Neural progenitor cell (in vitro differentiated cells): ENCODE results near the gene MAP2K7. TPM values are rescaled to one million over a fixed set of nuclear protein-coding genes. Genes with fewer than 3 reads are reported as not detected.

ENCODE experiments used
- DNase-seq: peaks from one replicate; pipeline ENCODE4 v3.0.0-alpha.2; 2016; ENCODE audit warnings: low spot score
- H2AFZ ChIP-seq: fragments of 200-600 bp; sonication (generic); replicated peaks from 2 replicates; pipeline ENCODE4 v1.6.1; 2016; ENCODE audit warnings: antibody characterized with exemption
- H3F3A ChIP-seq: fragments of 200-600 bp; sonication (generic); 2 replicates; pipeline ENCODE4 v1.6.1; 2016; ENCODE audit warnings: antibody characterized with exemption, low read depth
- H3K27ac ChIP-seq: fragments of 200-600 bp; sonication (generic); 2 replicates; pipeline ENCODE4 v1.5.1; 2016; ENCODE audit warnings: mild to moderate bottlenecking
- H3K27me3 ChIP-seq: fragments of 200-600 bp; sonication (generic); 2 replicates; pipeline ENCODE4 v1.6.1; 2016; ENCODE audit warnings: mild to moderate bottlenecking, moderate library complexity
- H3K36me3 ChIP-seq: fragments of 200-600 bp; sonication (generic); 2 replicates; pipeline ENCODE4 v1.5.1; 2016
- H3K4me1 ChIP-seq: fragments of 200-600 bp; sonication (generic); 2 replicates; pipeline ENCODE4 v1.6.1; 2016; ENCODE audit warnings: mixed run types
- H3K4me2 ChIP-seq: fragments of 200-600 bp; sonication (generic); 2 replicates; pipeline ENCODE4 v1.6.1; 2016
- H3K4me3 ChIP-seq: fragments of 200-600 bp; sonication (generic); 2 replicates; pipeline ENCODE4 v1.5.1; 2016
- H3K79me2 ChIP-seq: fragments of 200-600 bp; sonication (generic); 2 replicates; pipeline ENCODE4 v1.6.1; 2016; ENCODE audit warnings: low read depth
- H3K9ac ChIP-seq: fragments of 200-600 bp; sonication (generic); 2 replicates; pipeline ENCODE4 v1.6.1; 2016
- H3K9me3 ChIP-seq: fragments of 200-600 bp; sonication (generic); 2 replicates; pipeline ENCODE4 v1.5.1; 2016; ENCODE audit warnings: low read depth
- H4K20me1 ChIP-seq: fragments of 200-600 bp; sonication (generic); 2 replicates; pipeline ENCODE4 v1.6.1; 2016; ENCODE audit warnings: low read depth
- H3K27ac Mint-ChIP-seq: 3 replicates; pipeline ENCODE4 v1.8.0; 2021; ENCODE audit warnings: mixed read lengths
- H3K27me3 Mint-ChIP-seq: 2 replicates; pipeline ENCODE4 v1.8.0; 2022; ENCODE audit warnings: low read depth, mild to moderate bottlenecking, inconsistent platforms, moderate library complexity, mixed read lengths; ENCODE audit not compliant: insufficient read depth
- H3K36me3 Mint-ChIP-seq: 3 replicates; pipeline ENCODE4 v1.8.0; 2021; ENCODE audit warnings: mixed read lengths
- H3K4me1 Mint-ChIP-seq: 3 replicates; pipeline ENCODE4 v1.8.0; 2021; ENCODE audit warnings: mixed read lengths
- H3K4me3 Mint-ChIP-seq: 3 replicates; pipeline ENCODE4 v1.8.0; 2021; ENCODE audit warnings: mild to moderate bottlenecking, moderate library complexity, mixed read lengths
- H3K9me3 Mint-ChIP-seq: 3 replicates; pipeline ENCODE4 v1.8.0; 2020; ENCODE audit warnings: mixed read lengths
- CTCF ChIP-seq: fragments of 200-600 bp; sonication (generic); IDR thresholded peaks from 2 replicates; pipeline ENCODE4 v1.5.1; 2017; ENCODE audit warnings: antibody characterized with exemption, mild to moderate bottlenecking
- EZH2 ChIP-seq: fragments of 200-600 bp; sonication (generic); IDR thresholded peaks from 2 replicates; pipeline ENCODE4 v1.6.1; 2017; ENCODE audit warnings: antibody characterized with exemption, mild to moderate bottlenecking, moderate library complexity
- EZH2phosphoT487 ChIP-seq: fragments of 200-600 bp; sonication (generic); IDR thresholded peaks from 2 replicates; pipeline ENCODE4 v1.6.1; 2017; ENCODE audit warnings: antibody characterized with exemption
- total RNA-seq: library from RNA; depleted of rRNA; stranded (reverse); fragments of >200 nt; gene quantifications from 2 replicates; pipeline ENCODE4 v1.2.3, GENCODE V29; 2015; ENCODE audit warnings: low replicate concordance

The MAP2K7 gene
- total RNA-seq, 1 donor from 2014 or later: 14.4 TPM

- no peaks in the 10 kb centered on the region for H3K27me3 ChIP-seq
- no peak for TF ChIP-seq CTCF
- TF ChIP-seq EZH2phosphoT487: no peak
- no peak for TF ChIP-seq EZH2
- H3K36me3 ChIP-seq: peaks cover 4% of the 10 kb centered on the region
- H3K9me3 ChIP-seq: no peaks in the 10 kb centered on the region
- peaks cover 21% of the 10 kb centered on the region for H3K36me3 Mint-ChIP-seq
- H3K4me2 ChIP-seq: no peak overlapping the region
- DNase-seq: no peak
- H3K4me1 Mint-ChIP-seq: no peaks in the 10 kb centered on the region
- H3K4me3 Mint-ChIP-seq: no peak overlapping the region
- H2AFZ ChIP-seq: no peak overlapping the region
- no peak overlapping the region for H3K9ac ChIP-seq
- no peak overlapping the region for H3K4me3 ChIP-seq
- peaks cover 26% of the 10 kb centered on the region for H4K20me1 ChIP-seq
- no peak overlapping the region for H3K27ac ChIP-seq
- H3F3A ChIP-seq: peaks cover 29% of the 10 kb centered on the region
- no peaks in the 10 kb centered on the region for H3K9me3 Mint-ChIP-seq
- H3K27me3 Mint-ChIP-seq: no peaks in the 10 kb centered on the region
- H3K79me2 ChIP-seq: no peaks in the 10 kb centered on the region
- no peak overlapping the region for H3K27ac Mint-ChIP-seq
- no peaks in the 10 kb centered on the region for H3K4me1 ChIP-seq
Observed at GRCh38 chr19:7963566-7963965, 59.9 kb downstream of the MAP2K7 start.

Other genes starting within 250 kb of the MAP2K7 start
- gene RETN, start 234.8 kb upstream of the MAP2K7 start, total RNA-seq: not detected in 2 replicates
- not detected in 2 replicates for gene MCEMP1, start 226.8 kb upstream of the MAP2K7 start, total RNA-seq
- 24.4 and 53.7 TPM in 2 replicates for gene TRAPPC5, start 223.0 kb upstream of the MAP2K7 start, total RNA-seq
- not detected in 2 replicates for gene FCER2, start 201.7 kb upstream of the MAP2K7 start, total RNA-seq
- not detected in 2 replicates for gene CLEC4G, start 171.8 kb upstream of the MAP2K7 start, total RNA-seq
- gene CD209, start 156.3 kb upstream of the MAP2K7 start, total RNA-seq: not detected in 2 replicates
- gene CLEC4M, start 140.6 kb upstream of the MAP2K7 start, total RNA-seq: not detected in 2 replicates
- 4.1 and 13.5 TPM in 2 replicates for gene EVI5L, start 73.7 kb upstream of the MAP2K7 start, total RNA-seq
- gene PRR36, start 29.5 kb upstream of the MAP2K7 start, total RNA-seq: 0.07 and 2.8 TPM in 2 replicates
- gene LRRC8E, start 15.4 kb upstream of the MAP2K7 start, total RNA-seq: 0.65 and 1.2 TPM in 2 replicates
- 0.99 and 1.8 TPM in 2 replicates for gene TGFBR3L, start 11.0 kb downstream of the MAP2K7 start, total RNA-seq
- 5.7 and 20.7 TPM in 2 replicates for gene SNAPC2, start 16.5 kb downstream of the MAP2K7 start, total RNA-seq
- gene CTXN1, start 22.3 kb downstream of the MAP2K7 start, total RNA-seq: 3.7 and 34.3 TPM in 2 replicates
- 43.7 and 59.5 TPM in 2 replicates for gene TIMM44, start 39.8 kb downstream of the MAP2K7 start, total RNA-seq
- 108 TPM in 2 replicates for gene ELAVL1, start 101.8 kb downstream of the MAP2K7 start, total RNA-seq
- 1.2 TPM in 1 of 2 replicates, not detected in the other for gene CCL25, start 148.9 kb downstream of the MAP2K7 start, total RNA-seq
- gene FBN3, start 245.7 kb downstream of the MAP2K7 start, total RNA-seq: 23.0 and 33.0 TPM in 2 replicates